ENCODE results near the gene UBXN7.

DNA sequence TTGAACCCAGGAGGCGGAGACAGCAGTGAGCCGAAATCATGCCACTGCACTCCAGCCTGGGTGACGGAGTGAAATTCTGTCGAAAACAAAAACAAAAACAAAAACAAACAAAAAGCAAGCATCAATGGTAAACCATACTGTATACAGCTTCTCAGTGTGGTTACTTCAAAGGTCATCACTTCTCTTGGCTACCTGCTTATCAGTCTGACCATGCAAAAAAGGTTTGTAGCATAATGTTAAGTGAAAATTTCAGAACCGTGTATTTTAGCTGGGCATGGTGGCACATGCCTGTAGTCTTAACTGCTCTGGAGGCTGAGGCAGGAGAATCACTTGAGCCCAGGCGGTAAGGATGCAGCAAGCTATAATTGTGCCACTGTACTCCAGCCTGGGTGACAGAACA lies 4.2 kb downstream of the UBXN7 start:
- TF ChIP-seq, protein P1, sequence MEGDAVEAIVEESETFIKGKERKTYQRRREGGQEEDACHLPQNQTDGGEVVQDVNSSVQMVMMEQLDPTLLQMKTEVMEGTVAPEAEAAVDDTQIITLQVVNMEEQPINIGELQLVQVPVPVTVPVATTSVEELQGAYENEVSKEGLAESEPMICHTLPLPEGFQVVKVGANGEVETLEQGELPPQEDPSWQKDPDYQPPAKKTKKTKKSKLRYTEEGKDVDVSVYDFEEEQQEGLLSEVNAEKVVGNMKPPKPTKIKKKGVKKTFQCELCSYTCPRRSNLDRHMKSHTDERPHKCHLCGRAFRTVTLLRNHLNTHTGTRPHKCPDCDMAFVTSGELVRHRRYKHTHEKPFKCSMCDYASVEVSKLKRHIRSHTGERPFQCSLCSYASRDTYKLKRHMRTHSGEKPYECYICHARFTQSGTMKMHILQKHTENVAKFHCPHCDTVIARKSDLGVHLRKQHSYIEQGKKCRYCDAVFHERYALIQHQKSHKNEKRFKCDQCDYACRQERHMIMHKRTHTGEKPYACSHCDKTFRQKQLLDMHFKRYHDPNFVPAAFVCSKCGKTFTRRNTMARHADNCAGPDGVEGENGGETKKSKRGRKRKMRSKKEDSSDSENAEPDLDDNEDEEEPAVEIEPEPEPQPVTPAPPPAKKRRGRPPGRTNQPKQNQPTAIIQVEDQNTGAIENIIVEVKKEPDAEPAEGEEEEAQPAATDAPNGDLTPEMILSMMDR (IDR thresholded peaks at IDR 0.05) = no peak
- no peak for TF ChIP-seq POLR2AphosphoS5 (IDR thresholded peaks at IDR 0.05)
